ENCODE data around the gene LHPP. TPM values are rescaled to one million over a fixed set of nuclear protein-coding genes. Genes with fewer than 3 reads are reported as not detected.

The LHPP gene
- total RNA-seq, 1 donor from 2014 or later = 23.2 TPM

DNA sequence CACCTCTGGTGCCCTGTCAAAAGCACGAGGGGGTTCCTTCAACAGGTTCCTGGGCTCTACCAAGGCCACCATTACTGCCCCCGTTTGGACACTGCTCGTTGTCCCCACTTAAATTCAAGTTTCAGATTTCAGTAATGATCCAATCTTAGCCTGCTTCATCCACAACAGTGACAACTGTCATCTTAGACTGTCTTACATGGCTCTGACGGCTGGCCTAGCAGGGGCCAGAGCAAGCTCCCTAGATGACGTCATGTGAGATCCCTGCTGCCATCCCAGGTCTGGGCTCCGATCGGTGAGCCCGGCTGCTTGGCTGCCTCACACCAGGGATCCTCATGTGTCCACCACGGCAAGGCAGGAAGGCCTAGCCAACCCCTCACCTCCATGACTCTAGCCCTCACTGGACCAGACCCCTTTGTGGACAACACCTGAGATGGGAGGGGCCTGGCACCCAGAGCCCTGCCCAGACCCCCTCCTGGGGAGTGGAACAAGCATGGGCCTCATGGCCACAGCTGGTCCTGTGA lies 200.1 kb downstream of the LHPP start:
- ATAC-seq = no peak

DNA sequence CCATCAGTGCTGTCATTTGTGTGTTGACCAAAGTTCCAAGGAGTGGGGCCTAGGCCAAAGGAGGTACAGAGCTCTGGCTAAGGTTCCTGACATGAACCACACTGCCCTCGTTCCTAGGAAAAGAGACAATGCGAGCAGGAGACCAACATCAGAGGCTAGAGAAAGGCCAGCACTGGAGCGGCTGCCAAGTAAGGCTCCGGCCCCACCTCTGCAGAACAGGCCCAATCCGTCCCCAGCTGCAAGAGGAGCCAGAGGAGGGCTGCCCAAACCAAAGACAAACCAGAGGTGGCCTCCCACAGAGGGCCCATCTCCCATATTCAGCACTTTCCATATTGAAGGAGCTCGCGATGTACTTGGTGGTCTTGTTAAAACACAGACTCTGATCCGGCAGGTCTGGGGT lies 201.6 kb downstream of the LHPP start:
- no peak for ATAC-seq

Other genes with a start within 250 kb of the LHPP start
- 104 TPM for gene OAT, start 42.9 kb upstream of the LHPP start, total RNA-seq
- gene NKX1-2, start 11.8 kb upstream of the LHPP start, total RNA-seq = 0.16 TPM